Breast epithelium (tissue), 4 donors: ENCODE data around the gene RAB18. TPM values are rescaled to one million over a fixed set of nuclear protein-coding genes. Genes with fewer than 3 reads are reported as not detected.
"Not testable (repeated sequence)": the region's sequence is repeated elsewhere in the genome, so short reads cannot be mapped to it uniquely, and the experiment has no call there.

Source experiments
- DNase-seq, 2 donors: peaks; one replicate each; pipeline ENCODE4 v3.0.0-alpha.2; 2019; ENCODE audit warnings: low spot score in 2 of 2
- H3K27ac ChIP-seq, 2 donors: fragments of 200-600 bp; sonication (generic) in 1 of 2; one replicate each; pipeline ENCODE4 v1.5.1; 2016 to 2019; ENCODE audit warnings: mild to moderate bottlenecking in 1 of 2
- H3K27me3 ChIP-seq, 2 donors: fragments of 200-600 bp; sonication (generic) in 1 of 2; one replicate each; pipeline versions ENCODE4 v1.5.1 to v1.6.0; 2017 to 2019; ENCODE audit warnings: control low read depth in 1 of 2, mild to moderate bottlenecking in 1 of 2
- H3K36me3 ChIP-seq: fragments of 200-600 bp; one replicate; pipeline ENCODE4 v1.5.1; 2019
- H3K4me1 ChIP-seq, 2 donors: fragments of 200-600 bp; sonication (generic); one replicate each; pipeline ENCODE4 v1.5.1; 2016 to 2019; ENCODE audit warnings: control low read depth in 1 of 2
- H3K4me3 ChIP-seq, 3 donors: fragments of 200-600 bp; sonication (generic); 1 replicate in 2 of 3; 2 replicates in 1 of 3; pipeline ENCODE4 v1.5.1; 2016 to 2019; ENCODE audit warnings: mild to moderate bottlenecking in 3 of 3, moderate library complexity in 2 of 3
- H3K9me3 ChIP-seq, 2 donors: fragments of 200-600 bp; sonication (generic) in 1 of 2; one replicate each; pipeline ENCODE4 v1.5.1; 2016 to 2019; ENCODE audit warnings: control low read depth in 1 of 2
- CTCF ChIP-seq, 3 donors: fragments of 450-650 bp; IDR thresholded peaks; one replicate each; pipeline ENCODE4 v1.5.1; 2016 to 2017; ENCODE audit warnings: antibody characterized with exemption in 3 of 3, mild to moderate bottlenecking in 3 of 3, moderate library complexity in 3 of 3
- POLR2A ChIP-seq: fragments of 450-650 bp; IDR thresholded peaks from one replicate; pipeline ENCODE4 v1.6.1; 2016; ENCODE audit warnings: antibody characterized with exemption, mild to moderate bottlenecking, moderate library complexity
- POLR2AphosphoS5 ChIP-seq, 3 donors: sonication (generic); formaldehyde crosslinking; IDR thresholded peaks; one replicate each; pipeline ENCODE4 v1.6.1; 2017; ENCODE audit warnings: antibody characterized with exemption in 3 of 3
- intact Hi-C: fragments of 100-400 bp; cut with DNase I; formaldehyde crosslinking; loops from one replicate; pipeline ENCODE4 v1.15.1; 2023; ENCODE audit warnings: low total_unique reads
- total RNA-seq, 3 donors: library from RNA; depleted of rRNA; stranded (reverse); fragments of >200 nt; gene quantifications; one replicate each; pipeline ENCODE4 v1.1.0, GENCODE V29; 2016

The RAB18 gene
- total RNA-seq, 3 donors from 2014 or later = 40.3 to 68.6 (median 43.4) TPM

- H3K4me1 ChIP-seq = no peaks in the 10 kb centered on the region
- H3K27ac ChIP-seq = no peak overlapping the region
- H3K36me3 ChIP-seq = no peaks in the 10 kb centered on the region
- H3K27me3 ChIP-seq = no peaks in the 10 kb centered on the region
- H3K4me3 ChIP-seq = no peak overlapping the region
- DNase-seq = no peak
- TF ChIP-seq POLR2AphosphoS5 (IDR thresholded peaks at IDR 0.05) (no peak), CTCF (IDR thresholded peaks at IDR 0.05) (no peak), POLR2A (no peak)
- intact Hi-C loops = no loop called here
- no peaks in the 10 kb centered on the region for H3K9me3 ChIP-seq
These were observed 40.1 kb upstream of the RAB18 start for GRCh38 chr10:27463961-27464360.

- TF ChIP-seq POLR2AphosphoS5 (IDR thresholded peaks at IDR 0.05) (no peak), POLR2A (no peak), CTCF (IDR thresholded peaks at IDR 0.05) (no peak)
These were observed 39.1 kb upstream of the RAB18 start for GRCh38 chr10:27464993-27465392.

GRCh38 chr10:27465596-27465995 lies 38.5 kb upstream of the RAB18 start:
- H3K4me3 ChIP-seq, H3K4me1 ChIP-seq, DNase-seq, intact Hi-C loops, H3K36me3 ChIP-seq, H3K27me3 ChIP-seq, H3K9me3 ChIP-seq, H3K27ac ChIP-seq: not testable (repeated sequence)

More at GRCh38 chr10:27464993-27465392, 39.1 kb upstream of the RAB18 start:
- no peaks in the 10 kb centered on the region for H3K4me1 ChIP-seq
- no peak for DNase-seq
- H3K27me3 ChIP-seq = no peaks in the 10 kb centered on the region
- no peak overlapping the region for H3K27ac ChIP-seq
- H3K9me3 ChIP-seq = no peaks in the 10 kb centered on the region
- H3K36me3 ChIP-seq = no peaks in the 10 kb centered on the region
- intact Hi-C loops = no loop called here
- H3K4me3 ChIP-seq = no peak overlapping the region

GRCh38 chr10:27470885-27471284 lies 33.2 kb upstream of the RAB18 start:
- TF ChIP-seq POLR2AphosphoS5 (IDR thresholded peaks at IDR 0.05) (no peak), POLR2A (no peak), CTCF (IDR thresholded peaks at IDR 0.05) (no peak)
- intact Hi-C loops = no loop called here
- H3K9me3 ChIP-seq = no peaks in the 10 kb centered on the region
- no peaks in the 10 kb centered on the region for H3K27me3 ChIP-seq
- no peak overlapping the region for H3K27ac ChIP-seq
- H3K36me3 ChIP-seq = no peaks in the 10 kb centered on the region
- DNase-seq = no peak
- H3K4me3 ChIP-seq = no peak overlapping the region
- H3K4me1 ChIP-seq = no peaks in the 10 kb centered on the region

- intact Hi-C loops = no loop called here
These were observed 29.4 kb upstream of the RAB18 start for GRCh38 chr10:27474741-27475140.

More at GRCh38 chr10:27474741-27475140, 29.4 kb upstream of the RAB18 start:
- Histone ChIP-seq H3K36me3 (no peaks in the 10 kb centered on the region), H3K4me3 (no peak overlapping the region), H3K9me3 (no peaks in the 10 kb centered on the region), H3K27ac (no peak overlapping the region), H3K4me1 (no peaks in the 10 kb centered on the region), H3K27me3 (no peaks in the 10 kb centered on the region)
- no peak for TF ChIP-seq CTCF (IDR thresholded peaks at IDR 0.05)
- TF ChIP-seq POLR2AphosphoS5 (IDR thresholded peaks at IDR 0.05) = no peak
- DNase-seq = no peak
